ENCODE data around the gene GAB1.

Gene GAB1

DNA sequence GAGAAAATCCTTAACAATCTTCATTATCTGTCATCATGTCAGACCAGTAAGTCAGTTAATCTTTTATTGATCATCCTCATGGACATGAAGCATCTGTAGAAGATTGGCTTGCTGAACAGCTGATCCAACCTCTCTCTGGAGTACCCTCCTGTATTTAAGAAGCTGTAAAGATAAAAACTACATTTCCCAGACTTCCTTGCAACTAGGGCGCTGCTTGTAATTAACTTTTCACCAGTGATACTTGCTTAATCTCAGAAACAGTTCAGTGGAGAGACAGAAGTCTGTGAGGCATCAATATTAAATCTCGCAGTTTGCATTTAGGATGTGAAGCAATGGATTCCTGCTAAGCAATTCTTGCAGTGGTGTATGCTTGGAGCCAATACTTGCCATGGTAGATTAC, 140.8 kb downstream of the GAB1 start:
- Histone ChIP-seq H3K4me1 (ENCODE audit: control insufficient read depth, low read depth, low read length) (no peaks in the 10 kb centered on the region), H3K9me3 (ENCODE audit: control insufficient read depth, low read depth, low read length) (no peaks in the 10 kb centered on the region), H3K9ac (ENCODE audit: low read length) (no peak overlapping the region), H3K4me3 (ENCODE audit: low read length) (no peak overlapping the region), H3K36me3 (ENCODE audit: control insufficient read depth, low read depth, low read length) (no peaks in the 10 kb centered on the region), H3K27ac (ENCODE audit: low read length) (no peak overlapping the region), H3K27me3 (ENCODE audit: control insufficient read depth, insufficient read depth, low read length) (no peaks in the 10 kb centered on the region)

DNA sequence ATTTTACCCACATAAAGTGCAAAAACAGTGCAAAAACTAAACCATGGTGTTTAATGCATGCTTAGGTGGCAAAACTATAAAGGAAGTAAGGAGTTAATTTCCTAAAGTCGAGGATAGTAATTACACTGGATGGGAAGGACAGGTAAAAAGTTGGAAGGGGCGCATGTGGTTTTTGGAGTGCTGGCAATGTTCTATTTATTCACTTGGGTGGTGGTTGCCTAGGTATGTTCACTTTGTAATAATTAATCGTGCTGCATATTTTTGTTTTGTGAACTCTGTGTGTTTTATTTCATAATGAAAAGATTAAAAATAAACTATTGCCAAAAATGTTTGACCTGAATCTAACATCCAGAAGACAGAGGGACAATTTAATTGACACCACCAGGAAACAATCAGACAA, 144.7 kb downstream of the GAB1 start:
- Histone ChIP-seq H3K27me3 (ENCODE audit: control insufficient read depth, insufficient read depth, low read length) (no peaks in the 10 kb centered on the region), H3K4me3 (ENCODE audit: low read length) (no peak overlapping the region)

DNA sequence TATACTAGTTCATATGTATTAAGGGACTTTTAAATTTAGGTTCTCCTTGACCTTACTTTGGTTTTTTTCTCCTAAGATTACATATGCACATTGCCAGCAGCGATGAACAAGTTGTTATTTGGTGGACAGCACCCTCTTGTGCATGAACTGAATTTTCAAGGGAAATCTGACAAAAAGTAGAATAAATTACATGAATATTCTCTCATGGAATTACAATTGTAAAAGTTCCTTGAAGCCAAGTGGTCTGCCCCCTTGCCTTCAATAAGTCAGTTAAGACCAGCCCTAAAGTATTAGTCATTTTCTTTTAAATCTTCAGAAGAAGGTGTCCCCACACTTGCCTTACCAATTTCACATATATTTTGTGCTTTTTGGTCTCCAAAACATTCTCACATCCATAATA, 146.2 kb downstream of the GAB1 start:
- H3K36me3 ChIP-seq (ENCODE audit: control insufficient read depth, low read depth, low read length): no peaks in the 10 kb centered on the region
- H3K9ac ChIP-seq (ENCODE audit: low read length): no peak overlapping the region
- no peaks in the 10 kb centered on the region for H3K4me1 ChIP-seq (ENCODE audit: control insufficient read depth, low read depth, low read length)
- H3K9me3 ChIP-seq (ENCODE audit: control insufficient read depth, low read depth, low read length): no peaks in the 10 kb centered on the region
- no peaks in the 10 kb centered on the region for H3K27me3 ChIP-seq (ENCODE audit: control insufficient read depth, insufficient read depth, low read length)
- no peak overlapping the region for H3K27ac ChIP-seq (ENCODE audit: low read length)
- no peak overlapping the region for H3K4me3 ChIP-seq (ENCODE audit: low read length)

More for the DNA sequence above, 144.7 kb downstream of the GAB1 start:
- no peaks in the 10 kb centered on the region for H3K36me3 ChIP-seq (ENCODE audit: control insufficient read depth, low read depth, low read length)
- no peak overlapping the region for H3K27ac ChIP-seq (ENCODE audit: low read length)
- no peaks in the 10 kb centered on the region for H3K9me3 ChIP-seq (ENCODE audit: control insufficient read depth, low read depth, low read length)
- H3K4me1 ChIP-seq (ENCODE audit: control insufficient read depth, low read depth, low read length): no peaks in the 10 kb centered on the region
- H3K9ac ChIP-seq (ENCODE audit: low read length): no peak overlapping the region

DNA sequence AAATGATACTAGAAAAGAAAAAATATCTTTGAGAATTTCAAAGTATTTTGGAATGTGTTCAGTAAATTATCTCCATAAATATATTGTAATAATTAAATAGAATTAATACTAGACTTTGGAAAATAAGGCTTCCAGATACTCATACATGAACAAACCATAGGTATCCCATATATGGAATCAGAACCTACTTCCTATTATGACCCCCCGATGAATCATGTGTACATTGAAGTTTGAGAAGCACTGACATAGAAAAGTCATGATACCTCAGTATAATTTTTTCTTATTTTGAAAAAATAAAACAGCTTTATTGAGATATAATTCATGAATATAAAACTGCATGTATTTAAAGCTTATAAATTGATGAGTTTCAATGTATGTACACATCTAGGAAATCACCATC, 149.6 kb downstream of the GAB1 start:
- Histone ChIP-seq H3K9ac (ENCODE audit: low read length) (no peak overlapping the region), H3K4me1 (ENCODE audit: control insufficient read depth, low read depth, low read length) (no peaks in the 10 kb centered on the region), H3K36me3 (ENCODE audit: control insufficient read depth, low read depth, low read length) (no peaks in the 10 kb centered on the region), H3K27ac (ENCODE audit: low read length) (no peak overlapping the region), H3K27me3 (ENCODE audit: control insufficient read depth, insufficient read depth, low read length) (no peaks in the 10 kb centered on the region), H3K4me3 (ENCODE audit: low read length) (no peak overlapping the region), H3K9me3 (ENCODE audit: control insufficient read depth, low read depth, low read length) (no peaks in the 10 kb centered on the region)

DNA sequence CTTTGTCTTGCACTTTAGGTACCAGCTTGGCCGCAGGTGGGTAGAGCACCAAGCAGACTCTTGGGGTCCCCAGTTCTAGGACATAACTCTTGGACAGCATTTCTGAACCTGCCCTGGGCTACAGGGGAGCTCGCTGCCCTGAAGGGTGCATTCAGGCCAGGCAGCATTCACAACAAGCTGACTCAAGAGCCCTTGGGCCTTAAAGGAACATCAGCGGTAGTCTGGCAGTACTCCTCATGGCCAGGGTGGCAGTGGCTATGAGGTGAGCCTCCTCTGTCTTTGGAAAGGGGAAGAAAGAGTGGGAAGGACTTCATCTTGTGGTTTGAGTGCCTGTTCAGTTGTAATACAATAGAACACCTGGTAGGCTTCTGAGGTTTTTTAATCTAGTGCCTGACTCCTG, 152.0 kb downstream of the GAB1 start:
- H3K27me3 ChIP-seq (ENCODE audit: control insufficient read depth, insufficient read depth, low read length): no peaks in the 10 kb centered on the region

DNA sequence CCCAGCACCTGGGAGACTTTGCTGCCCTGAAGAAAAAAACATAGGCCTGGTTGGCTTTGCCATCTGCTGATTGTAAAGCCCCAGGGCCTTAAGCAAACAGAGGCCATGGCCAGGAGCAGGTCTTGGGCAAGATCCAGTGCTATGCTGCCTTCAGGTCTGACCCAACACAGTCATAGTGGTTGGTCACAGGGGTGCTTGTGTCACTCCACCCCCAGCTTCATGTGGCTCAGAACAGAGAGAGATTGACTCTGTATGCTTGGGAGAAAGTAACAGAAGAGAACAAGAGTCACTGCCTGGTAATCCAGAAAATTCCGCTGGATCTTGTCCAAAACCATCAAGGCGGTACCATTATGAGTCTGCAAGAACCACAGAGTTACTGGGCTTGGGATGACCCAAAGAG, 152.4 kb downstream of the GAB1 start:
- H3K9me3 ChIP-seq (ENCODE audit: control insufficient read depth, low read depth, low read length): no peaks in the 10 kb centered on the region
- H3K27ac ChIP-seq (ENCODE audit: low read length): no peak overlapping the region
- no peaks in the 10 kb centered on the region for H3K4me1 ChIP-seq (ENCODE audit: control insufficient read depth, low read depth, low read length)
- H3K36me3 ChIP-seq (ENCODE audit: control insufficient read depth, low read depth, low read length): no peaks in the 10 kb centered on the region
- H3K9ac ChIP-seq (ENCODE audit: low read length): no peak overlapping the region
- no peaks in the 10 kb centered on the region for H3K27me3 ChIP-seq (ENCODE audit: control insufficient read depth, insufficient read depth, low read length)
- no peak overlapping the region for H3K4me3 ChIP-seq (ENCODE audit: low read length)

More for the DNA sequence above, 152.0 kb downstream of the GAB1 start:
- no peak overlapping the region for H3K27ac ChIP-seq (ENCODE audit: low read length)
- H3K36me3 ChIP-seq (ENCODE audit: control insufficient read depth, low read depth, low read length): no peaks in the 10 kb centered on the region
- no peak overlapping the region for H3K4me3 ChIP-seq (ENCODE audit: low read length)
- H3K4me1 ChIP-seq (ENCODE audit: control insufficient read depth, low read depth, low read length): no peaks in the 10 kb centered on the region
- H3K9me3 ChIP-seq (ENCODE audit: control insufficient read depth, low read depth, low read length): no peaks in the 10 kb centered on the region
- H3K9ac ChIP-seq (ENCODE audit: low read length): no peak overlapping the region

DNA sequence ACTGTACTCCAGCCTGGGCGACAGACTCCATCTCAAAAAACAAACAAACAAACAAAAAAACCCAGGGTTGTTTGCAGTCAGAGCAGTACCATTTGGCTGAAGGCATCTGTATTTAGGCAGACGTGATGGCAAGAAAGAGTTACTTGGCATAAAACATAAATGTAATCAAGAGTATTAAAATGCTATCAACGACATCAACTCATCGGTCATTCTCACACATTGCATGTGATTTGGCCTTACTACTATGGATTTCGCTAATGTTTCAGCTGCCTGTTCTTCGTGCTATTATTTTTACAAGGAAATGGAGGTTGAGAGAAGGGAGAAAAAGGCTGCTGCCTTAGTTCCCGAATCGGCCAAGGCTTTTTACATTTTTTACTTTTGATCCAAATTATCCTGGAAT, 161.3 kb downstream of the GAB1 start:
- H3K4me3 ChIP-seq (ENCODE audit: low read length): no peak overlapping the region
- no peaks in the 10 kb centered on the region for H3K36me3 ChIP-seq (ENCODE audit: control insufficient read depth, low read depth, low read length)
- no peak overlapping the region for H3K27ac ChIP-seq (ENCODE audit: low read length)
- H3K9me3 ChIP-seq (ENCODE audit: control insufficient read depth, low read depth, low read length): no peaks in the 10 kb centered on the region
- no peak overlapping the region for H3K9ac ChIP-seq (ENCODE audit: low read length)
- no peaks in the 10 kb centered on the region for H3K4me1 ChIP-seq (ENCODE audit: control insufficient read depth, low read depth, low read length)
- no peaks in the 10 kb centered on the region for H3K27me3 ChIP-seq (ENCODE audit: control insufficient read depth, insufficient read depth, low read length)

DNA sequence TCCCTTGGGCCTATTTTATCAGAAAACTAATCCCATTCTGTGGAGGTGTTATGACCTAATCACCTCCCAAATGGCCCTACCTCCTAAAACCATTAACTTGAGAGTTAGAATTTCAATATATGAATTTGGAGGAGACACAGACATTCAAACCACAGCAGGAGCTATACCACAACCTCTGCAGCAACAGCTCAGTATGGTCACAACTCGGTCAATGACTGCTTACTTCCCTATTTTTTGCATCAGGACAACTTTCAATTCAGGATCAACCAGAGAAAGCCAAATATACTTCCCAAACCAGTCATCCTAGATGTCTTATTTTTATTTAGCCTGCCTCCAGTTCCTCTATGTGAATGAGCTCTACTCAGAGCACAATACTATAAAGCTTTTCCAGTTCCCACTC, 165.6 kb downstream of the GAB1 start:
- H3K4me1 ChIP-seq (ENCODE audit: control insufficient read depth, low read depth, low read length): no peaks in the 10 kb centered on the region
- no peaks in the 10 kb centered on the region for H3K27me3 ChIP-seq (ENCODE audit: control insufficient read depth, insufficient read depth, low read length)
- no peak overlapping the region for H3K9ac ChIP-seq (ENCODE audit: low read length)
- H3K9me3 ChIP-seq (ENCODE audit: control insufficient read depth, low read depth, low read length): no peaks in the 10 kb centered on the region
- H3K36me3 ChIP-seq (ENCODE audit: control insufficient read depth, low read depth, low read length): no peaks in the 10 kb centered on the region
- no peak overlapping the region for H3K27ac ChIP-seq (ENCODE audit: low read length)
- no peak overlapping the region for H3K4me3 ChIP-seq (ENCODE audit: low read length)

DNA sequence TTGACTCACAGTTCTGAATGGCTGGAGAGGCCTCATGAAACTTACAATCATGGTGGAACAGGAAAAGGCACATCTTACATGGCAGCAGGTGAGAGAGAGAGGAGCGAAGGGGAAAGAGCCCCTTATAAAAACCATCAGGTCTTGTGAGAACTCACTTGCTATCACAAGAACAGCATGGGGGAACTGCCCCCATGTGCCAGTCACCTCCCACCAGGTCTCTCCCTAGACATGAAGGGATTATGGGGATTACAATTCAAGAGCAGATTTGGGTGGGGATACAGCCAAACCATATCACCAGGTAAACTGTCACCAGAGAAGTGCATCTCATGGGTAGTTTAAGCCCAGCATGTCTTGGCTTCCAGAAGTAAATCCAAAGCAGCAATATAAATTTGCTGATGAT, 169.4 kb downstream of the GAB1 start:
- Histone ChIP-seq H3K4me1 (ENCODE audit: control insufficient read depth, low read depth, low read length) (no peaks in the 10 kb centered on the region), H3K36me3 (ENCODE audit: control insufficient read depth, low read depth, low read length) (no peaks in the 10 kb centered on the region), H3K27ac (ENCODE audit: low read length) (no peak overlapping the region), H3K27me3 (ENCODE audit: control insufficient read depth, insufficient read depth, low read length) (no peaks in the 10 kb centered on the region), H3K9ac (ENCODE audit: low read length) (no peak overlapping the region), H3K4me3 (ENCODE audit: low read length) (no peak overlapping the region), H3K9me3 (ENCODE audit: control insufficient read depth, low read depth, low read length) (no peaks in the 10 kb centered on the region)

DNA sequence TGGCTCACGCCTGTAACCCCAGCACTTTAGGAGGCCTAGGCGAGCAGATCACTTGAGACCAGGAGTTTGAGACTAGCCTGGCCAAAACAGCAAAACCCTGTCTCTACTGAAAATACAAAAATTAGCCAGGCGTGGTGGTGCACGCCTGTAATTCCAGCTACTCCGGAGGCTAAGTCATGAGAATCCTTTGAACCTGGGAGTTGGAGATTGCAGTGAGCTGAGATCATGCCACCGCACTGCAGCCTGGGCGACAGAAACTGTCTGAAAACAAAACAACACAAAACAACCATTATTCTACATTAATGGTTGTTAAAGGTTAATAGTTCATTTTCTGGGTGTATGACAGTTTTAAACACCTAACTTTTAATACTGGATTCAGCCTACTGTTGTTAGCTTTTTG, 175.2 kb downstream of the GAB1 start:
- H3K9me3 ChIP-seq (ENCODE audit: control insufficient read depth, low read depth, low read length): no peaks in the 10 kb centered on the region
- peaks cover 7% of the 10 kb centered on the region for H3K36me3 ChIP-seq (ENCODE audit: control insufficient read depth, low read depth, low read length)
- H3K9ac ChIP-seq (ENCODE audit: low read length): no peak overlapping the region
- H3K4me3 ChIP-seq (ENCODE audit: low read length): no peak overlapping the region
- peaks cover 17% of the 10 kb centered on the region for H3K4me1 ChIP-seq (ENCODE audit: control insufficient read depth, low read depth, low read length)
- H3K27me3 ChIP-seq (ENCODE audit: control insufficient read depth, insufficient read depth, low read length): no peaks in the 10 kb centered on the region
- H3K27ac ChIP-seq (ENCODE audit: low read length): no peak overlapping the region

DNA sequence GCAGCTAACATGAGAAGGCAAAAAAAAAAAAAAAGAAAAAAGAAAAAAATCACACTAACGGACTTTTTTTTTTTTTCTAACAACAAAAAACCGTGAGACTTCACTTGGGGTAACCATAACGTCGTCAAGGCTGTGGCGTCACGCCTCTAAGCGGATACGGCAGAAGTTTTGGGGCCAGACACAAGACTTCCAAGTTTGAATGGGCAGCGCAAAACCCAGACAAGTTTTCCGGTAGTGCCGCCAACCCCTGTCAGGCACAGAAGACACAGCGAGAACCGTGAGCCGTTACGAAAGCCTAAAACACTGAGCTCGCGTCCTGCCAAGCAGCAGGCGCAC, 176.3 kb downstream of the GAB1 start:
- H3K27me3 ChIP-seq (ENCODE audit: control insufficient read depth, insufficient read depth, low read length): no peaks in the 10 kb centered on the region
- peaks cover 18% of the 10 kb centered on the region for H3K36me3 ChIP-seq (ENCODE audit: control insufficient read depth, low read depth, low read length)
- H3K4me1 ChIP-seq (ENCODE audit: control insufficient read depth, low read depth, low read length): peaks cover 17% of the 10 kb centered on the region
- no peaks in the 10 kb centered on the region for H3K9me3 ChIP-seq (ENCODE audit: control insufficient read depth, low read depth, low read length)
- H3K9ac ChIP-seq (ENCODE audit: low read length): peak overlapping the region; percentile 99
- no peak overlapping the region for H3K27ac ChIP-seq (ENCODE audit: low read length)
- H3K4me3 ChIP-seq (ENCODE audit: low read length): peak overlapping the region; percentile 98

DNA sequence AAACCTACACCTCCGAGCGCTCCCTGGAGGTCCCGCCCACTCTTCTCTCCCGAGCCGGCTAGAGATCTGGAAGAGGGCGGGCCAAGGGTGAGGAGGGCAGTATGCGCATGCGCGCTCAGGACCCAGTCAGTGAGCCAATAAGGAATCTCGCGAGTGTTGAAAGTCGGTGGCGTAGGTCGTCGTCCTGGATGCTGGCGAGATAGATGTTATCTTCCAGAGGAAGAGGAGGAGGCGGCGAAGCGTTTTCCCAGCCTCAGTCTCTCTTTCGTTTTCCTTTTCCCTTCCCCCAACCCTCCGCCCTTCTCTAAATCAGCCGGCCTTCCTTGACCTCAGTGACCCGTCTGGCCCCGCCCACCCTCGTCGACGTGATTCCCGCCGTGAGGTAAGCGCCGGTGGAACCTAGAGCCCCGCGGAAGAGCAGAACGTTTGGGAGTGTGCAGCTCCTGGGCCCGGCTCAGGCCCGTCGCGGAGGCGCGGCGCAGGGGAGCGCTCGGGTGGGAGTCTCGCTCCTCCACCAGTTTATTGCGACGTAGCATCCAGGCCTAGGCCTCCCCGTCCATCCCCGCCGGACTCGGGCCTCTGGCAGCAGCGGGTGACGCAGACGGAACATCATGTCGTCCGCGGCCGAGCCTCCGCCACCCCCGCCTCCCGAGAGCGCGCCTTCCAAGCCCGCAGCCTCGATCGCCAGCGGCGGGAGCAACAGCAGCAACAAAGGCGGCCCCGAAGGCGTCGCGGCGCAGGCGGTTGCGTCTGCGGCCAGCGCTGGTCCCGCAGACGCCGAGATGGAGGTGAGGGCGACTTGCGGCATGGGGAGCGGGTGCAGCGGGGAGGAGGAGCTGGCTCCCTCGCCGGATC, 176.9 kb downstream of the GAB1 start, which contains the start of gene SMARCA5:
Gene SMARCA5, plus strand, starts transcription at position 389 of the 855 bp plus-strand sequence. Its CDS starts 223 bp downstream, at position 612.
- peak within 1 kb of the TSS; percentile 87 for H3K27ac ChIP-seq (ENCODE audit: low read length)
- peak within 1 kb of the TSS; percentile 98 for H3K4me3 ChIP-seq (ENCODE audit: low read length)
- H3K36me3 ChIP-seq (ENCODE audit: control insufficient read depth, low read depth, low read length): peaks cover 23% of the 10 kb centered on the region
- H3K27me3 ChIP-seq (ENCODE audit: control insufficient read depth, insufficient read depth, low read length): no peaks in the 10 kb centered on the region
- peaks cover 17% of the 10 kb centered on the region for H3K4me1 ChIP-seq (ENCODE audit: control insufficient read depth, low read depth, low read length)
- peak within 1 kb of the TSS; percentile 99 for H3K9ac ChIP-seq (ENCODE audit: low read length)
- no peaks in the 10 kb centered on the region for H3K9me3 ChIP-seq (ENCODE audit: control insufficient read depth, low read depth, low read length)

Data from iPS-18a (cell line).